ENCODE data around the gene SUGCT.

Gene SUGCT

DNA sequence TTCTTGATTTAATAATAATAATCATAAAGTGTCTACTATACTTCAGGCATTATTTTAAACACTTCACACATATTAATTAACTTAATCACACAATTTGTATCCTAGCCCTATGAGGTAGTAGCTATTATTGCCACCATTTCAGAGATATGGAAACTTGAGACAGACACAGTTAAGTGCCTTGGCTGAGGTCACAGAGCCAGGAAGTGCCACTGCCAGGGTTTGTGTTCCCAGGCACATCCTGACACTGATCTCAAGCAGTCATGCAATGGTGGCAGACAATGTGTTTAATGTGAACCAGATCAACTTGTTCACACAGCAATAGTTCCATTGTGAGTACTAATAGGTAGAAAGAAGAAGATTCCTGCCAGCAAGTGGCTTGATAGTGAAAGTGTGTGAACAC lies 666.0 kb downstream of the SUGCT start:
- no peak for DNase-seq (ENCODE audit: low read depth in 2 of 2, low spot score in 1 of 2)

DNA sequence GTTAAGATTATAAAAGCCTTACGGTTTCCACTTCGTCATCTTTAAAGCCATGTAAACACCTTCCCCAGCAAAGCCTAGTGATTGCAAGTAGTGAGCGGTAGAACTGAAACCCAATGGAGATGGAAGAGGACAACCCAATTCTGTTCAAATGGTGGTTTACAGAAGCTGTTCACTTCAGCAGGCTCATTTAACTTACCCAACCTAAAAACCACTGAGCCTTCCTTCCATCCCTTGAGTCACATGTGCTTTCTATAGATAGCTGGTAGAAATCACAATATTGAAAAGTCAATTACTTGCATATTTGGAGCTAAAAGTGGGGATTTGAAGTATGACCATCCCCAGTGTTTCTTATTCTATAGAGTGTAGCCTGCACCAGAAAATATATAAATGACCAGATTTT lies 667.7 kb downstream of the SUGCT start:
- no peak for DNase-seq (ENCODE audit: low read depth in 2 of 2, low spot score in 1 of 2)

DNA sequence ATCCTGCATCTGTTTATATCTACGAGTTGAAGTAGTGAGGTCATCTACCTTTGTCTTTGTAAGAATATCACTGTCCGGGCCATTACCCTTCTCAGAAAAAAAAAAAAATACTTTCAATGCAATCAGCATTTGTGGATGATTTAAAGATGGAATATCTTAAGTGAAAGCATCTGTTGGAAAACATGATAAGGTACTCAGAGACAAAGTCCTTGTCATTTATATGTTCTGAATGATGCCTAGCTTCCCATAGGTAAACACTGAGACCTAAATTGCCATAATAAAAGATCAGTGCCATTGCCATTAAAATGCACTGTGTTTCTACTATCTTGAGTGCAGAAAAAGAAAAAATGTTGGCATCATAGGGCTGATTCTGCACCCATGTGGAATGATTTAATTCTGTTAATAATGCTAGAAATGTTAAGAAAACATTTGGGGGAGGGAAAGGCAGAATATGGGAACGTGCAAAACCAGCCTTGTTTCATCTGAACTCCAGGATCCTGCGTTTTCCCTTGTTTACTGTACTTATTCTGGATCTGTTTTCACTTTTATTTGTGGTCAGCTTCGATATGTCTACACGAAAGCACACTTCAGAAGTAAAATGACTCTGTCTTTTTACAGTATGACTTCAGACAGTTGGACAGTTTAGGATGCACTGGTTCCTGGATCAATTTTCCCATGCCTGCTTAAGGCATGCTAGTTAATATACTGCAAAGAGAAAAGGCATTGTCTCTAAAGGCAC lies 669.8 kb downstream of the SUGCT start:
- no peak for DNase-seq (ENCODE audit: low read depth in 2 of 2, low spot score in 1 of 2)

DNA sequence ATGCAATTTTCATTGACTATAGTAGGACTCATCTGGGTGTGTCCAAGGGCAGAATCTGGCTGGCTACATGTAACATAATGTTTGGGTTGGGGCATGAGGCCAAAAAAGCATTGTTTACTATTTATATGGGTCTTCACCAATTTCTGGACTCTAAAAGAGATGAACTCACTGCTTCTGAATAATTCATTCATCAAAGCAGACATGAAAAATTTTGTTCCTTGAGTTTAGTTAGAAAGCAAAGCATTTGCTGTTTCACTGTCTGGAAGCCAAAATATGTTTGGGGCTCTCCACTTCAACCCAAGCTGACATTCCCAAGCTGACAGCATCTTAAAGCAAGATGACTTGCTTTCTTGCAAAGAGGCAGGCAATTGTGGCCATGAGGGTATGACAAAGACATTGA lies 670.6 kb downstream of the SUGCT start:
- DNase-seq (ENCODE audit: low read depth in 2 of 2, low spot score in 1 of 2): no peak

DNA sequence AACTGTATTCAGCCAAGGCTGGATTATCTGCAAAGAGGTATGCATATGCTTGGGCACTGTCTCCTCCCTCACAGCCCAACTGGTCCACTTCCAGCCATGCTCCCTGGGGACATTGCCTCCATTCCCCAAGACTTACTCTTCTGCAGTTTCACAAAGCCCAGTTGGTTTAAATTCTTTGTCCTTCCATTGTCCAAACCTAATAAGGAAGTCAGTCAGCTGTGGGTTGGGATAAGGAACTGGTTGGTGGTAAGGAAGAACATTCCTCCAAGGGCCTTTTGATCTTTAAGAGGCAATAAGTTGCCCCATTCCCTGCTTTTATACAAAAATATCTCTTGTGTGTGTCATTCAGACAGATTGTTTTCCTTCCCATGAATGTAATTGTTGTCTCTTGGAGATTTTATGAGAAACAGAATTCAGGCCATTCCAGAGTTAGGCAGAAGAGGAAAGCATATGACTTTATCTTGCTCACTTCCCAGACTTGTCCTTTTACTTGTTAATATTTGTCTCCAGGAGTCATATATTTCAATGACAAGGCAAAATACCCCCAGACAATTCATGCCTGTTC lies 673.7 kb downstream of the SUGCT start:
- no peak for DNase-seq (ENCODE audit: low read depth in 2 of 2, low spot score in 1 of 2)

DNA sequence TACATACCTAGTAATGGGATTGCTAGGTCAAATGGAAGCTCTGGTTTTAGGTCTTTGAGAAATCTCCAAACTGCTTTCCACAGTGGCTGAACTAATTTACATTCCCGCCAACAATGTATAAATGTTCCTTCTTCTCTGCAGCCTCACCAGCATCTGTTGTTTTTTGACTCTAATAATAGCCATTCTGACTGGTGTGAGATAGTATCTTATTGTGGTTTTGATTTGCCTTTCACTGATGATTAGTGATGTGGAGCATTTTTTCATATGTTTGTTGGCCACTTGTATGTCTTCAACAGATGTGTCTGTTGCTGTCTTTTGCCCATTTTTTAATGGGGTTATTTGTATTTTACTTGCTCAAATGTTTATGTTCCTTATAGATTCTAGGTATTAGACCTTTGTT lies 675.5 kb downstream of the SUGCT start:
- DNase-seq (ENCODE audit: low read depth in 2 of 2, low spot score in 1 of 2): no peak

DNA sequence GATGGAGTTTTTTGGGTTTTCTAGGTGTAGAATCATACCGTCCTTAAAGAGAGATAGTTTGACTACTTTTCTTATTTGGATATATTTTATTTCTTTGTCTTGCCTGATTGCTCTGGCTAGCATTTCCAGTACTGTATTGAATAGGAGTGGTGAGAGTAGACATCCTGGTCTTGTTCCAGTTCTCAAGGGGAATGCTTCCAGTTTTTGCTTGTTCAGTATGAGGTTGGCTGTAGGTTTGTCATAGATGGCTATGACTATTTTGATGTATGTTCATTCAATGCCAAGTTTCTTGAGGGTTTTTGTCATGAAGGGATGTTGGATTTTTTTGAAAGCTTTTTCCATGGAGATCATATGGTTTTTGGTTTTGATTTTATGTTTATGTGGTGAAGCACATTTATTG lies 676.9 kb downstream of the SUGCT start:
- no peak for DNase-seq (ENCODE audit: low read depth in 2 of 2, low spot score in 1 of 2)

DNA sequence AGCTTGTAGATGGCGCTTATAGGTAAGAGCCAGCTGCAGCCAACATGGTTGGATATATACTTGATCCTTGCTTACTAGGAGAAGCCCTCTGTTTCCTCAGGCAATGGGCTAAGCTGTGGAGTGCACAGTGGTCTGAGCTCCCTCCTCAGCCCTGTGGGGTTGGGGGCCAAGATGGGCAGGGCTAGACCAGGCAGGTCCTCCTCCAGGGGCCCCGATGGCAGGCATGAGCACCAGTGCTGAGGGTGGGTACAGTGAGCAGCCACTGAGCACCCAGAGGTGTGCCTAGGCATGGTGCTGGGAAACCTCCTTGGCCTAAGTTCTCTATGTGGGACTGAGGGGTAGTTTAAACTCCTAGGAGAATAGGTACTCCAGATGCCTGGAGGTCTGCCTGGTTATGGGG lies 680.2 kb downstream of the SUGCT start:
- no peak for DNase-seq (ENCODE audit: low read depth in 2 of 2, low spot score in 1 of 2)

DNA sequence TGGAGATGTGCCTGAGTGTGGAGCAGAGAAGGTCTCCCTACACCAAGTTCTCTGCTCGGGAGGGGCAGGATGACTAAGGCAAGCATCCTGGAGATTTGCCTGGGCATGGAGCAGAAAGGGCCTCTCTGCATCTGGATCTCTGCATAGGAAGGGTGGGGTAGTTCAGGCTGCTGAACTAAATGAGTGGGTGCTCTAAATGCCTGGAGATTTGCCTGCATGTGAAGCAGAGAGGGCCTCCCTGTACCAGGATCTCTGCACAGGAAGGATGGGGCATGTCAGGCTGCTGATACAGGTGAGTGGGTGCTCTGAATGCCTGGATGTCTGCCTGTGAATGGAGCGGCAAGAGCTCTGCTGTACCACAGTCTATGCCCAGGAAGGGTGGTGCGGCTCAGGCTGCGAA lies 680.7 kb downstream of the SUGCT start:
- DNase-seq (ENCODE audit: low read depth in 2 of 2, low spot score in 1 of 2): no peak

DNA sequence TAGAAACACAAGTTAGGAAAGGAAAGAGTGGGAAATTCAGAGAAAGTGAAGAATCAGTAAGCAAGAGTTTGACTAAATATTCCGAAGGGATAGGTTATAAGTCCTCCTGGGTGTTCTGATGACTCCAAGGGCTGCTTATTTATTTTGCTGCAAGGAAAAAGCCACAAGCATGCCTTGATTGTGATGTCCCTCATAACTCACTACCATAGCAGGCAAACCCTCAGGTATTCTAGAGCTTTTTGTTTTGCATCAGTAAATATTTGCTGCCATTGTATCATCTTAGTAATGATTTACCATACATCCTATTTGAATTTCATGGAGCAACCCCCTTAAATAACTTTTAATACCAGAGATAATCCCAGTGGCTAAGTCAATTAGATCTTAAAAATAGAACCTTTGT lies 688.1 kb downstream of the SUGCT start:
- DNase-seq (ENCODE audit: low read depth in 2 of 2, low spot score in 1 of 2): no peak

DNA sequence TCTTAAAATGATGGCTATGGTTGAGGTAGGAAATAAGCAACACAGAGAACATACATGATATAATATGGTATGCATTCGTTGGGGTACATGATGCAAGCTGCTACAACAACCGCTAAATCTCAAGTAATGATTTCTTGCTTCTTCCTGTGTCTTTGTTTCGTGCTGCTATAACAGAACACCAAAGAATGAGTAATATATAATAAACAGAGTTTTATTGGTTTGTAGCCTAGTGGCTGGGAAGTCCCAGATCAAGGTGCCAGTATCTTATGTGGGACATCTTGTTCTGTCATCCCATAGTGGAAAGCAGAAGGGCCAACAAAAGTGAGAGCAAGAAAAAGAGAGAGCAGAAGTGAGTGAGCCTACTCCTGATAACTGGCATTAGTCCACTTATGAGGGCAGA lies 689.7 kb downstream of the SUGCT start:
- no peak for DNase-seq (ENCODE audit: low read depth in 2 of 2, low spot score in 1 of 2)

DNA sequence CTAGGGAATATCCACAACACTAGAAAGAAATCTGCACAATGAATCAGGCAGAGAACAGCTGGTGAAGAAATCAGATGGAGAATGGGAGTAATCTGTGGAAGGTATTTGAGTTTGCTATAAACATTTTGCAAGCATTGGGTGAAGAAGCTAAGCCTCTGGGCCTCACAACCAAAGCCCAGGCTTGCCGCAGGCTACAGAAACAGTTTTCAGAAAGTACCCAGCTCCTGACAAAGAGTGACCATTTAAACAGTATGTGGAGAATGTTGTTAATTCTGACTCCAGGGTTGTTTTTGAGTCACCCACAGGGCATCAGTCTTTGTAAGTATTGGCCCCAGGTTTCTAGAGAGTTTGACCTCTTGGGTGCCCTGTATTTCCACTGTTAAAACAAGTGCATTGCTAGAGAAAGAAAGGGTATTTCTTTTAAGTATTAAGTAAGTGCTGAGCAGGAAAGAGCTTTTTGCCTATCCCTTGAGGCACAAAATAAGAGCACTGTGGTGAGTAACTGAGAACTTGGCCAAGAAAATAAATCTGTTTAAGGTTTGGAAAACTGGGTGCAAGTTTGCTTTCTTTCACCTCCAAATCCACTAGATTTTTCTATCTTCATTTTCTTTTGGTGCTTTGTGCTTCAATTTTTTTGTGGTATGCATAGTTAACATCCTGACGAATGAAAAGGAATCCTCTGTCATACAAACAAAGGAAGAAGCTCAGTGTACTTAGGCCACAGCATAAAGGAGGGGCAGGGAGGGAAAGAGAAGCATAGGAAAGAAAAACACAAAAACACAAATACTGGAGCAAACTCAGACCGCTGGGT lies 691.8 kb downstream of the SUGCT start:
- DNase-seq (ENCODE audit: low read depth in 2 of 2, low spot score in 1 of 2): no peak

DNA sequence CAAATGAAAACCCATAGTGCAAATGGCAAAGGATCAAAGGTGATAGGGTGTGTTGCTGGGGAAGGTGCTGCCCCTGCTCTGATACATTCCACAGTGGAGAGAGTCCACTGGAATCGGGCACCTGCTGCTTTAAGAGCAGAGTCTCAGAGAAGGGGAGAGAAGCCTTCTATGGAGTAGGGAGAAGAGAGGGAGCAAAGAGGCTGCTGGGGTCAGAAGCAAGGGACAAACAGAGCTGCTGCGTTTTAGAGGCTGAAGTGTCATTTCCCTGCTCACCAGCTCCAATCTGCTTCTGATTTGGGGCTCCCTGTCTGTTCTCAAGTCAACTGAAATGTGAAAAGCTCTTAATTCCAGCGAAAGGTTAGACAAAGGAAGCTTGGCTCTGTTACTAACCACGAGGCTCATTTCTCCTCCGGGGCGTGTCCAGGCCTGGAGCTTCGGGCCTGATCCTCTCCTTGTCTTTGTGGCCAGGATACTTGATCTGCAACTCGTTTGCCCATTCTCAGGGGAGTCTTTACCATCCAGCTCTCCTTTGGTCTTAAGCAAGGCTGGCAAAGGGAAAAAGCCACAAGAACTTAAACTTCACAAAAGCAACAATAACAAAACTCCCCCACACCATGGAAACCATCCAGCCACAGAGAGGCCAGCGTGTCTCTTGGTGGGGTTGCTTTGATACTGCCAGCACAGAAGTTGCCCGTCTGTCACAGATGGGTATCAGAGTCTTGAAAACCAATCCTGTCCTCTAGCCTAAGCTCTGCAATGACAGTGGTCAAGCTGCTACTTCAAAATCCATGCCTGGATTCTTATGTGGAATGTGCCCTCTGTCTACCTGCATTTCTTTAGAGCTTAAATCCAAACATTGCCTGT lies 692.6 kb downstream of the SUGCT start:
- no peak for DNase-seq (ENCODE audit: low read depth in 2 of 2, low spot score in 1 of 2)

DNA sequence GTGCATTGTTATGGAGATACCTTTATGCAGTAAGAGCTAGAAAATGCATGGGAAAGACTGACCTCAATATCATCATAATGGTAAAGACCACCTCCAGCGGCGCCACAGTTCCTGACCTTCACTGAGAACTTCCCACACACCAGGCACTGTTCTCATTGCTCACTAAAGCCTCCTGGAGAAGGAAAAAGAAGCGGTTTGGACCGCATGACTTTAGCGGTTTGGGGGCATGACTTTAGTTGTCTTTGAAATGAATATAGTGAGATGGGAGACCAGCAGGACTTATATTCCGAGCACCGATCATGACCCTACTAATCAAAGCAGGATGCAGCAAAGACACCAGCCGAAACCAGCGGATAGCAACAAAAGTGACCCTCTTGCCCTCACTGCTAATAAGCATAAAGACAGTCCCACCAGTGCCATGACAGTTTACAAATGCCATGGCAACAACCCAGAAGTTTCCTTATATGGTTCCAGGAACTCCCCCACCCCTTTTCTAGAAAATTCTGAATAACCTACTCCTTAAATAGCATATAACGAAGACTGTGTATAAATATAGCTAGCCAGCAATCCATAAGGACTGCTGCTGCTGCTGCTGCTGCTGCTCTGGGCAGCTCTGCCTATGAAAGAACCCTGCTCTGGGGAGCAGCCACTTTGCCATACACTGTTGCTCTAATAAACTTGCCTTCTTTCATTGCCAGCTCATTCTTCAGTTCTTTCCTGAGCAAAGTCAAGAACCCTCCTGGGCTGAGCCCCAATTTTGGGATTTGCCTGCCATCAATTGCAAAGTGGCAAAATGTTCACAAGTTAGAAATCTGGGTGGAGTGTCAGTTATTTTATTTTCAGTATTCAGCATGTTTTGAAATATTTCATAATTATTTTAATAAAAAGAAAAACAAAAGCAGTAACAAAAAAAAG lies 694.1 kb downstream of the SUGCT start:
- no peak for DNase-seq (ENCODE audit: low read depth in 2 of 2, low spot score in 1 of 2)

DNA sequence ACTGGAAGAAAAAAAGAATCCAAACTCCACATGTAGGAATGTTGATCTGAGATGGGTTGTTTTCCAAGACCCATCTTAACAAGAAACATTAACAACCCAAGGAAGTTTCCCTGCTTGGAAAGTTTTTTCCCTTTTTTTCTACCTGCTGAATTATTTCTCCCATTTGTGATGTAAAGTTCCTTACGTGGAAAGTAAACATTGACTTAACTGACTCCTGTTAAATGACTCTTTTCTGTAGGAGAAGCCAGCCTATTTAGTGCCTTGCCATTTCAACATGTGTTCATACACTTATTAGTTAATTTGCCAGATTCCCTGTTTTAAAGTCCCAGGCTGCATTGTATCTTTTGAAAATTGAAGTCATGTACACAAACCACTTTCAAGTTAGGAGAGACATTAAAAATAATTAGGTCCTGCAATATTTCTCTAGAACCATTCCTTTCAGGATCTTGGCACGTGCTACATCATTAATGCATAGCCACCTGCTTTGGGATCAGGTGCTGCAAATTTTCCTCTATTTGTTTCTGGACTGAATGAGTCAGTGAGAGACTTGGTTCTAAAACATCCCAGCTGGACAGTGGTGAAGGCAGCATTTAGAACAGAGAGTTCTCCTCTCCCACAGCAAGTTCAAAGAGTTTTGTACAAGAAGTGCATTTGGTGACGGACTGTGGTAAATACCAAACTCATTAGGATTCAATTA lies 698.5 kb downstream of the SUGCT start:
- no peak for DNase-seq (ENCODE audit: low read depth in 2 of 2, low spot score in 1 of 2)

DNA sequence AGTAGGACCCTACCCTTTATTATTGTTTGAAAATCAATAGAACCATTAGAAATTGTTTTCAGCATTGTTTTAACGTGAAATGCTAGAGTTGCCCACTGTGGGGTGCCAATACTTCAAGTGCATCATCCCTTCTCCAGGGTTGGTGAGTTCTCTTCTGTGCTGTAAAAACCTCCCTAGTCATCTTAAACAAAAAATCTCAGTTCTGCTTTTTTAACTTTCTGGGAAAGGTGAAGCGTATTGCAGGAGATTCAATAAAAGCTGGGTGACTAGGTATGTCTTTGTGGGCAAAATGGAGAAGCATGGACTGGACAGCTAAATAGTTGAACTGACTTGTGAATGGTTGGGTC lies 699.1 kb downstream of the SUGCT start:
- DNase-seq (ENCODE audit: low read depth in 2 of 2, low spot score in 1 of 2): no peak

DNA sequence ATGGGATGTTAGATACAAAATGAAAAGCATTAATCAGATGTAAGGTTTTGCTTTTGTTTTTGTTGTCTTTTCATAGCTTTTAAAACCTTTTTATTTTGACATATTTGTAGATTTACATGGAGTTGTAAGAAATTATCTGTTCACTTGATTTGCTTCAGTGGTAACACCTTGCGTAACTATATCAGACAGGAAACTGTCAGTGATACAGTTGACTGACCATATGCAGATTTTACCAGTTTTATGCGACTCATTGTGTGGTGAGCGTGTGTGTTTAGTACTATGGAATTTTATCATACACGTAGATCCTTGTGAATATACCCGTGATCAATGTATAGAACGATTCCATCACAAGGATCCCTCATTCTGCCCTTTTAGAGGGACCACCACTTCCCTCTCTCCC lies 701.4 kb downstream of the SUGCT start:
- no peak for DNase-seq (ENCODE audit: low read depth in 2 of 2, low spot score in 1 of 2)

DNA sequence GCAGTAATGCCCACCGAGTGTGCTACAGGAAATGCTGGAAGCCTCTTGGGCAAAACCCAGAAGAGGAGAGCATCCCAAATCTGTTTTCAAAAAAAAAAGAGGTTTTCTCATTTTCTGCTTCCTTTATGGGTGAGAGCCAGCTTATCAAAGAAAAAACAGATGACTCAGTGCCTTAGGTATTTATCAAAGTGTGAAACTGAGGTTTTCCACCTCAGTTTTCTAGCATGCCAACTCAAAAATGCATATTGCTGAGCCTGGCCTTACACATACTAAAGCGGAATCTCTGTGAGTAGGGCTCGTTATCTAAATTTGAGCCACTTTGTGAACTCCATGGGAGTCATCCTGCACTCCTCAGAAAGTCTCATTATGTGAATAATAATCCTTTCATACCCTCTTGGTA lies 705.1 kb downstream of the SUGCT start:
- no peak for DNase-seq (ENCODE audit: low read depth in 2 of 2, low spot score in 1 of 2)

DNA sequence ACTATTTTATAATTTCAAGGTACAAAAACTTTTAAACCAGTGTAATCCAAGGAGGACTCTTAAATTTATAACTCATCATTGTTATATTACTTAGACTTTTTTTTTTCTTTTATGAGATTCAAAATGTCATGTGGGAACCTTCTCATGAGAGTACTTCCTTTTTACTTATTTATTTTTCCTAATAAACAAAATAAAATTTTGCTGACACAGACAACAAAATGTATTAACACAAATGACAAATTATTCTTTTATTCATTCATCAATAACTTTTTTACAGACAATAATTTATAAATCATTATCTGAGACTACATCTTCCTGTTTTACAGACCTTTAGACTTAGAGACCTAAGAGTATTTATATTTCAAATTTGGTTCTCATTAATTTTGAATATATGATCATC lies 706.2 kb downstream of the SUGCT start:
- no peak for DNase-seq (ENCODE audit: low read depth in 2 of 2, low spot score in 1 of 2)

DNA sequence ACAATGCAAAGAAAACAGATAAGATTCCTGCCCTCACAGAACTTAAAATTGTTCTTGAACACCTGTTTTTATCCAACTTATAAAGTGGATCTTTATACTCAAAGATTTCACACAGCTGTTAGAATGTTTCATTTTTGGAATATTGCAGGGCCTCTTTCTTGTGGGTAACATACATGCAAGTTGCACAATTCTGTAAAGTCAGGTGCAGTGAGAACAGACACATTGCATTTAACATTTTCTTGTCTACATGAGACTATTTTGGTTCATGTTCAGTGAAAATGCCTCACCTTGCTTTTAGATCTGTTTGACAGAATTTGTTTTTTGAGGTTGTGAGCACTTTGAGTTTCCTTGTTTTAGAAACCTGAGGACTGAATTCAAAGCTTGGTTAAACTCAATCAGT lies 707.8 kb downstream of the SUGCT start:
- DNase-seq (ENCODE audit: low read depth in 2 of 2, low spot score in 1 of 2): no peak

Data from stimulated activated CD8-positive, alpha-beta memory T cell treated with anti-CD3 and anti-CD28 coated beads, Interleukin-4, amount 100 ng/mL, for 4 hours (primary cell).